ENCODE results near the gene KIAA1755. TPM values are rescaled to one million over a fixed set of nuclear protein-coding genes. Genes with fewer than 3 reads are reported as not detected.

The KIAA1755 gene
- total and polyA plus RNA-seq, 10 donors, result 0.51 to 7.3 (median 4.7) TPM

DNA sequence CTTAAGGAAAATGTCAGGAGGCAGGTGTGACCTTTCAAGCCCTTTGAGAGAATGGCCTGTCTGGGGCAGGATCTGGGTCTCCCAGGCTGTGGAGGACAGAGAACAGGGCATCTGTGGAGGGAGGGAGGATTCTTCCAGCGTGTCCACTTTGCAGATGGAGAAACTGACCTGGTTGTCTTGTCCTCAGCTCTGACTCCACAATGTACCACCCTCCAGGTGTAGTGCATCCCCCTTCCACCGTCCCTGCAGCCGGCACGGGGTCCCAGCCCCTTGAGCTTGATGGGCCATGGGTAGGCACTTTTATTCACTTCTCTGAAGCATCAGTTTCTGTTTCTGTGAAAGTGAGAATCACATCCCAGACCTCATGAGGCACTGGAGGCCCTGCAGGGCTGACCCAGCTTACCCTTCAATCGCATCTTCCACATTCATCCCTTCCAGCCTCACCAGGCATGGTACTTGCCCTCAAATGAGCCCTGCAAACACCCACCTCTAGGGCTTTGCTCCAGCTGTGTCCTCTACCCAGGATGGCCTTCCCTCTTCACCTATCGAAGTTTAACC lies 90.8 kb downstream of the KIAA1755 start:
- Histone ChIP-seq H3K4me1 (peaks cover 14 to 73% (median 50%) of the 10 kb centered on the region in 6 donors), H3K36me3 (no peaks in the 10 kb centered on the region), H3K9me3 (no peaks in the 10 kb centered on the region), H3K4me3 (peak overlapping the region in 1 of 8 donors; percentile 35), H3K27ac (peak overlapping the region in 7 of 8 donors; percentile 73 to 88 (median 83)), H3K27me3 (replicated peaks in 1 of 7) (peaks cover 0 to 6% (median 0%) of the 10 kb centered on the region in 7 donors)
- intact Hi-C loops (cut with DNase I; ENCODE audit: low total_unique reads), result loop anchor here (5.0 kb wide), 1 partner anchor 97 kb away; no protein-coding TSS in a partner anchor
- DNase-seq, result no peak
- TF ChIP-seq POLR2AphosphoS5 (IDR thresholded peaks at IDR 0.05) (no peak), POLR2A (IDR thresholded peaks at IDR 0.05) (no peak)
- TF ChIP-seq, protein P1, sequence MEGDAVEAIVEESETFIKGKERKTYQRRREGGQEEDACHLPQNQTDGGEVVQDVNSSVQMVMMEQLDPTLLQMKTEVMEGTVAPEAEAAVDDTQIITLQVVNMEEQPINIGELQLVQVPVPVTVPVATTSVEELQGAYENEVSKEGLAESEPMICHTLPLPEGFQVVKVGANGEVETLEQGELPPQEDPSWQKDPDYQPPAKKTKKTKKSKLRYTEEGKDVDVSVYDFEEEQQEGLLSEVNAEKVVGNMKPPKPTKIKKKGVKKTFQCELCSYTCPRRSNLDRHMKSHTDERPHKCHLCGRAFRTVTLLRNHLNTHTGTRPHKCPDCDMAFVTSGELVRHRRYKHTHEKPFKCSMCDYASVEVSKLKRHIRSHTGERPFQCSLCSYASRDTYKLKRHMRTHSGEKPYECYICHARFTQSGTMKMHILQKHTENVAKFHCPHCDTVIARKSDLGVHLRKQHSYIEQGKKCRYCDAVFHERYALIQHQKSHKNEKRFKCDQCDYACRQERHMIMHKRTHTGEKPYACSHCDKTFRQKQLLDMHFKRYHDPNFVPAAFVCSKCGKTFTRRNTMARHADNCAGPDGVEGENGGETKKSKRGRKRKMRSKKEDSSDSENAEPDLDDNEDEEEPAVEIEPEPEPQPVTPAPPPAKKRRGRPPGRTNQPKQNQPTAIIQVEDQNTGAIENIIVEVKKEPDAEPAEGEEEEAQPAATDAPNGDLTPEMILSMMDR (IDR thresholded peaks at IDR 0.05 in 8 of 11, conservative IDR thresholded peaks at IDR 0.05 in 3 of 11), result no peak
- WGBS, 5 donors, result 66 to 89% (median 84%) methylated on average over 6 of the region's 6 CpGs

- H3K4me1 ChIP-seq, result peaks cover 14 to 80% (median 56%) of the 10 kb centered on the region in 6 donors
- no peaks in the 10 kb centered on the region for H3K36me3 ChIP-seq
- H3K27me3 ChIP-seq (replicated peaks in 1 of 7), result peaks cover 0 to 10% (median 0%) of the 10 kb centered on the region in 7 donors
- peak; percentile 90 for DNase-seq
- peak; percentile 66 to 71 (median 70) for TF ChIP-seq POLR2AphosphoS5 (IDR thresholded peaks at IDR 0.05)
- TF ChIP-seq, protein P1 (IDR thresholded peaks at IDR 0.05 in 8 of 11, conservative IDR thresholded peaks at IDR 0.05 in 3 of 11), result no peak
- 45 to 52% (median 49%) methylated on average over 8 of the region's 8 CpGs for WGBS, 5 donors
- H3K4me3 ChIP-seq, result peak overlapping the region in 1 of 8 donors; percentile 35
- peak overlapping the region; percentile 53 to 88 (median 82) for H3K27ac ChIP-seq
- H3K9me3 ChIP-seq, result no peaks in the 10 kb centered on the region
- intact Hi-C loops (cut with DNase I; ENCODE audit: low total_unique reads), result loop anchor here (5.0 kb wide), 1 partner anchor 97 kb away; no protein-coding TSS in a partner anchor
Observed at GRCh38 chr20:38168791-38169589, 91.5 kb downstream of the KIAA1755 start.

- DNase-seq, result peak; percentile 86
- 24 to 46% (median 34%) methylated on average over 7 of the region's 7 CpGs for WGBS, 5 donors
- peaks cover 14 to 89% (median 59%) of the 10 kb centered on the region in 6 donors for H3K4me1 ChIP-seq
- H3K27me3 ChIP-seq (replicated peaks in 1 of 7), result peaks cover 0 to 10% (median 0%) of the 10 kb centered on the region in 7 donors
- TF ChIP-seq, protein P1 (IDR thresholded peaks at IDR 0.05 in 8 of 11, conservative IDR thresholded peaks at IDR 0.05 in 3 of 11), result no peak
- peak; percentile 65 to 81 (median 65) for TF ChIP-seq POLR2AphosphoS5 (IDR thresholded peaks at IDR 0.05)
- peak overlapping the region in 1 of 8 donors; percentile 35 for H3K4me3 ChIP-seq
- no peaks in the 10 kb centered on the region for H3K36me3 ChIP-seq
- no peaks in the 10 kb centered on the region for H3K9me3 ChIP-seq
- peak overlapping the region; percentile 53 to 88 (median 82) for H3K27ac ChIP-seq
- intact Hi-C loops (cut with DNase I; ENCODE audit: low total_unique reads), result loop anchor here (5.0 kb wide), 1 partner anchor 96 kb away; no protein-coding TSS in a partner anchor
Observed at GRCh38 chr20:38167851-38168760, 92.4 kb downstream of the KIAA1755 start.

Measured in spleen (tissue), 11 donors.